ES-I3 (cell line): ENCODE measurements around the gene CIC.
"Not testable (repeated sequence)": the region's sequence is repeated elsewhere in the genome, so short reads cannot be mapped to it uniquely, and the experiment has no call there.

ENCODE experiments used
- H3K36me3 ChIP-seq: 2 replicates; pipeline ENCODE4 v1.6.1; 2013; ENCODE audit warnings: mild to moderate bottlenecking, low read length, control low read depth, moderate library complexity; ENCODE audit not compliant: insufficient read depth
- H3K4me1 ChIP-seq: 2 replicates; pipeline ENCODE4 v1.6.1; 2013; ENCODE audit warnings: mild to moderate bottlenecking, control low read depth, low read length; ENCODE audit not compliant: insufficient read depth
- H3K9ac ChIP-seq: 2 replicates; pipeline ENCODE4 v1.6.1; 2013; ENCODE audit warnings: low read depth, mild to moderate bottlenecking, low read length, moderate library complexity
- H3K9me3 ChIP-seq: 2 replicates; pipeline ENCODE4 v1.6.1; 2013; ENCODE audit warnings: mild to moderate bottlenecking, low read length, moderate library complexity; ENCODE audit not compliant: control insufficient read depth, insufficient read depth

The CIC gene

GRCh38 chr19:42257842-42258241 lies 11.2 kb upstream of the CIC start:
- not testable (repeated sequence) for H3K4me1 ChIP-seq, H3K9ac ChIP-seq, H3K36me3 ChIP-seq, H3K9me3 ChIP-seq

DNA sequence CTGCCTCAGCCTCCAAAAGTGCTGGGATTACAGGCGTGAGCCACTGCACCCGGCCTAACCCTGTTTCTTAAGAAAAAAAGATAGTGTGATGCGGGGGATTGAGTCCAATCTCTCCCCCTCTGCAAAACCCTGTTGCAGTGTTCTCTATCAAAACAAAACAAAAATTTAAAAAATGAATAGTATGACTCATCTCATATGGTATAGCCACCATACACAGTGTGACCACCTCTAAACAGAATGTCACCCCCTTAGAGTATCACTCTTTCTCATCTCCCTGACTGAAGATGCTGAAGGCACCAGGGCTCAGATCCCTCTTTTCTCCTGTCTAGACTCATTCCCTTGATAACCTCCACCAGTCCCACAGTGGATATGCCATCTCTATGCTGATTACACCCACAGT lies 7.3 kb upstream of the CIC start:
- Histone ChIP-seq H3K4me1 (no peaks in the 10 kb centered on the region), H3K9ac (no peak overlapping the region), H3K9me3 (no peaks in the 10 kb centered on the region), H3K36me3 (no peaks in the 10 kb centered on the region)

DNA sequence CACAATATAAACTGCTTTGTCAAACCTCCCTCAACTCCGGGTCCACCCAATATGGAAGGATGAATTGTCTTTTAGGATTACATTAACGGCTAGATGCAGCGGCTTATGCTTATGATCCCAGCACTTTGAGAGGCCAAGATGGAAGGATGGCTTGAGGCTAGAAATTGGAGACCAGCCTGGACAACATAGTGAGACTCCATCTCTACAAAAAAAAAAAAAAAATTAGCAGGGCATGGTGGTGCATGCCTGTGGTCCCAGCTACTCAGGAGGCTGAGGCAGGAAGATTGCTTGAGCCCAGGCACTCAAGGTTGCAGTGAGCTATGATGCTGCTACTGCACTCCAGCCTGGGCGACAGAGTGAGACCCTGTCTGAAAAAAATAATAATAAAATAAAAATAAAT lies 2.9 kb upstream of the CIC start:
- not testable (repeated sequence) for H3K9me3 ChIP-seq, H3K9ac ChIP-seq, H3K36me3 ChIP-seq
- peaks cover 15% of the 10 kb centered on the region for H3K4me1 ChIP-seq

GRCh38 chr19:42266928-42267603 lies 2.0 kb upstream of the CIC start:
- H3K9ac ChIP-seq, H3K9me3 ChIP-seq, H3K36me3 ChIP-seq: not testable (repeated sequence)
- peaks cover 19% of the 10 kb centered on the region for H3K4me1 ChIP-seq

- H3K4me1 ChIP-seq, result peaks cover 19% of the 10 kb centered on the region
- no peaks in the 10 kb centered on the region for H3K9me3 ChIP-seq
- peak overlapping the region; percentile 92 for H3K9ac ChIP-seq
- no peaks in the 10 kb centered on the region for H3K36me3 ChIP-seq
Measured at GRCh38 chr19:42267644-42268141, 1.4 kb upstream of the CIC start.

DNA sequence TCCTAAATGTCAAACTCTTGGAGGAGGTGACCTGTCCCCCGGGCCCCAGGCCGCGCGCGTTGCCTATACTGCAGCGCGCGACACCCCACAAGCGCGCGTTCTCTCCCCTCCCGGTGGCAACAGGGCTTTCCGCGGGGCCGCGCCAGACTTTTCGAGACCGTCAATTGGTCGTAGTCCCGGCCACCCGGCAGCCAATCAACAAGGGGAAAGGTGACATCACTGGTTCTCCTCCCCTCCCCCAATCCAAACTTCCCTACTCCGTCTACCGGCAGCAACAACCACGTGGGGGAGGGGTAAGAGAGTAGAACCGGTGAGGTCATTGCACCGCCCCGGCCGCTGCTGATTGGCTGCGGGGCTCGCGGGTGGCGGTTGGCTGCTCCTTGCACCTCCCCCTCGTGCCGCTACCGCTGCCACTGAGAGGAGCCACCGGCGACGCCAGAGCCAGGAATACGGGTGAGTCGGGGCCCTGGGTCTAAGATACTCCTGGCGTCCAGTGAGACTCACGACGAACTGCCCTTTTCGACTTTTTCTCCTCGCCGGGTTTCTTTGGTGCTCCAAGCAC lies 829 bp upstream of the CIC start:
- Histone ChIP-seq H3K36me3 (no peaks in the 10 kb centered on the region), H3K9me3 (no peaks in the 10 kb centered on the region)

GRCh38 chr19:42269478-42270345 lies 660 bp downstream of the CIC start:
- no peaks in the 10 kb centered on the region for H3K36me3 ChIP-seq
- no peaks in the 10 kb centered on the region for H3K9me3 ChIP-seq
- H3K4me1 ChIP-seq, result peaks cover 19% of the 10 kb centered on the region
- peak overlapping the region; percentile 64 for H3K9ac ChIP-seq

More for the DNA sequence above, 829 bp upstream of the CIC start:
- Histone ChIP-seq H3K4me1 (peaks cover 19% of the 10 kb centered on the region), H3K9ac (peak overlapping the region; percentile 92)

- peak overlapping the region; percentile 64 for H3K9ac ChIP-seq
- H3K4me1 ChIP-seq, result peaks cover 19% of the 10 kb centered on the region
- no peaks in the 10 kb centered on the region for H3K36me3 ChIP-seq
- H3K9me3 ChIP-seq, result no peaks in the 10 kb centered on the region
Measured at GRCh38 chr19:42270346-42271044, 1.4 kb downstream of the CIC start.

DNA sequence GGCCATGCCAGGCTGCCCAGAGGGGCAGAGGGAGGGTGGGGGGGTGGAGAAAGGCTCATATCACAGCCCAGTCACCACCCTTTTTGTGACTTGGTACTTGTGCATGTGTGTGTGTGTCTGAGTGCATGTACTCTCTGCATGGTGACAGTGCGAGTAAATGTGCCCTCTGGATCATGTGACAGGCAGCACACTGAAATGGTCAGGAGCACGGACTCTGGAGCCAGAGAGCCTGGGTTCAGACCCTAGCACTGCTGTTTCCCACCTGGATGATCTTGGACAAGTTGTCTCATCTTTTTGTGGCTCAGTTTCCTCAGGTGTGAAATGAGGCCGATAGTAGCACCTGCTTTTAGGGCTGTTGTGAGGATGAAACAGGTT lies 2.0 kb downstream of the CIC start:
- peaks cover 19% of the 10 kb centered on the region for H3K4me1 ChIP-seq
- no peaks in the 10 kb centered on the region for H3K9me3 ChIP-seq
- peak overlapping the region; percentile 5; the same call in 1 of the 2 replicates for H3K9ac ChIP-seq
- no peaks in the 10 kb centered on the region for H3K36me3 ChIP-seq

DNA sequence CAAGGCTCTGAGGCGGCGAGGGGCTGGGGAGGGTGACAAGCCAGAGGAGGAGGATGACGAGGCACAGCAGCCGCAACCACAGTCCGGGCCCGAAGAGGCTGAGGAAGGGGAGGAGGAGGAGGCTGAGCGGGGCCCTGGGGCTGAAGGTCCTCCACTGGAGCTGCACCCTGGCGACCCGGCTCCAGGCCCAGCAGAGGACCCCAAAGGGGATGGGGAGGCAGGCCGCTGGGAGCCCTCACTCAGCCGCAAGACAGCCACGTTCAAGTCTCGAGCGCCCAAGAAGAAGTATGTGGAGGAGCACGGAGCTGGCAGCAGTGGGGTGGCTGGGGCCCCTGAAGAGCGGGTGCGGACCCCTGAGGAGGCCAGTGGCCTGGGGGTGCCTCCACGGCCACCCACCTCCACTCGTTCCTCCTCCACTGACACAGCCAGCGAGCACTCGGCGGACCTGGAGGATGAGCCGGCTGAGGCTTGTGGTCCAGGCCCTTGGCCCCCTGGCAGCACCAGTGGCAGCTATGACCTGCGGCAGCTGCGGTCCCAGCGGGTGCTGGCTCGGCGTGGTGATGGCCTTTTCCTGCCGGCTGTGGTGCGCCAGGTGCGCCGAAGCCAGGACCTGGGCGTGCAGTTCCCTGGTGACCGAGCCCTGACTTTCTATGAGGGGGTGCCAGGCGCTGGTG lies 2.9 kb downstream of the CIC start:
- H3K4me1 ChIP-seq, result peaks cover 19% of the 10 kb centered on the region

GRCh38 chr19:42272535-42272897 lies 3.5 kb downstream of the CIC start:
- H3K4me1 ChIP-seq, result peaks cover 19% of the 10 kb centered on the region
- H3K36me3 ChIP-seq, result no peaks in the 10 kb centered on the region
- H3K9ac ChIP-seq, result no peak overlapping the region
- no peaks in the 10 kb centered on the region for H3K9me3 ChIP-seq

More for the DNA sequence above, 2.9 kb downstream of the CIC start:
- H3K9me3 ChIP-seq, result no peaks in the 10 kb centered on the region
- H3K9ac ChIP-seq, result no peak overlapping the region
- no peaks in the 10 kb centered on the region for H3K36me3 ChIP-seq

DNA sequence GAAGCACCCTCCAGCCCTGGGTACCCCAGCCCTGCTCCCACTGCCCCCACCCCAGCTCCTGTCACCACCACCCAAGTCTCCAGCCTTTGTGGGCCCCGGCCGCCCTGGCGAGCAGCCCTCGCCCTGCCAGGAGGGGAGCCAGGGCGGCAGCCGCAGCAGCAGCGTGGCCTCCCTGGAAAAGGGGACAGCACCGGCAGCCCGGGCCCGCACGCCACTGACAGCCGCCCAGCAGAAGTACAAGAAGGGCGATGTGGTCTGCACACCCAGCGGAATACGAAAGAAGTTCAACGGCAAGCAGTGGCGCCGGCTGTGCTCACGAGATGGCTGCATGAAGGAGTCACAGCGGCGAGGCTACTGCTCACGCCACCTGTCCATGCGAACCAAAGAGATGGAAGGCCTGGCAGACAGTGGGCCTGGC lies 3.9 kb downstream of the CIC start:
- Histone ChIP-seq H3K4me1 (peaks cover 23% of the 10 kb centered on the region), H3K9me3 (no peaks in the 10 kb centered on the region), H3K36me3 (no peaks in the 10 kb centered on the region; the same call in 1 of the 2 replicates), H3K9ac (no peak overlapping the region)

DNA sequence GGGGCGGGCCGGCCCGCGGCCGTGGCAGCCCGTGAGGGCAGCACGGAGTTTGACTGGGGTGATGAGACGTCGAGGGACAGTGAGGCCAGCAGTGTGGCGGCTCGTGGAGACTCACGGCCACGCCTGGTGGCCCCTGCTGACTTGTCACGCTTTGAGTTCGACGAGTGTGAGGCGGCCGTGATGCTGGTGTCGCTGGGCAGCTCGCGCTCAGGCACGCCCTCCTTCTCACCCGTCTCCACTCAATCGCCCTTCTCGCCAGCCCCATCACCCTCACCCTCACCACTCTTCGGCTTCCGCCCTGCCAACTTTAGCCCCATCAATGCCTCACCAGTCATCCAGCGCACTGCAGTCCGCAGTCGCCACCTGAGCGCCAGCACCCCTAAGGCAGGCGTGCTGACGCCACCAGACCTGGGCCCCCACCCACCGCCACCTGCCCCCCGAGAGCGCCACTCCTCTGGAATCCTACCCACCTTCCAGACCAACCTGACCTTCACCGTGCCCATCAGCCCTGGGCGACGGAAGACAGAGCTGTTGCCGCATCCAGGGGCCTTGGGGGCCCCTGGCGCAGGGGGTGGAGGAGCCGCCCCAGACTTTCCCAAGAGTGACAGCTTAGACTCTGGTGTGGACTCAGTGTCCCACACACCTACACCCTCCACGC lies 4.5 kb downstream of the CIC start:
- H3K4me1 ChIP-seq, result peaks cover 26% of the 10 kb centered on the region
- H3K36me3 ChIP-seq, result no peaks in the 10 kb centered on the region; the same call in 1 of the 2 replicates
- no peaks in the 10 kb centered on the region for H3K9me3 ChIP-seq
- H3K9ac ChIP-seq, result no peak overlapping the region
